WTC11 (cell line): ENCODE measurements around the gene MARVELD1. TPM values are rescaled to one million over a fixed set of nuclear protein-coding genes. Genes with fewer than 3 reads are reported as not detected.

Experiments used
- ATAC-seq: fragments of 200-7000 bp; cut with Tn5 transposase; 2 replicates; pipeline ENCODE4 v1.10.0; 2021; ENCODE audit warnings: mild to moderate bottlenecking, moderate library complexity
- CTCF ChIA-PET: fragments of 300-600 bp; sonication (Branson Sonifier 250); formaldehyde crosslinking; loops from one replicate; lab custom pipeline; 2021; ENCODE audit warnings: antibody characterized with exemption; lab: Charles Lee
- POLR2A ChIA-PET: fragments of 350-600 bp; sonication (Branson Sonifier 250); formaldehyde crosslinking; loops from one replicate; lab custom pipeline; 2021; ENCODE audit warnings: antibody characterized with exemption; lab: Charles Lee
- DNase-seq: peaks from one replicate; pipeline ENCODE4 v3.0.0; 2021; ENCODE audit warnings: low spot score
- H3K27ac Mint-ChIP-seq: 2 replicates; pipeline ENCODE4 v1.8.0; 2021; ENCODE audit warnings: mixed read lengths
- H3K27me3 Mint-ChIP-seq: 2 replicates; pipeline ENCODE4 v1.8.0; 2021; ENCODE audit warnings: low read depth, mild to moderate bottlenecking, moderate library complexity, mixed read lengths
- H3K36me3 Mint-ChIP-seq: 2 replicates; pipeline ENCODE4 v1.8.0; 2021; ENCODE audit warnings: mixed read lengths
- H3K4me1 Mint-ChIP-seq: 2 replicates; pipeline ENCODE4 v1.8.0; 2022; ENCODE audit warnings: mixed read lengths
- H3K4me3 Mint-ChIP-seq: 2 replicates; pipeline ENCODE4 v1.8.0; 2021; ENCODE audit warnings: mild to moderate bottlenecking, moderate library complexity, mixed read lengths
- H3K9me3 Mint-ChIP-seq: 2 replicates; pipeline ENCODE4 v1.8.0; 2021; ENCODE audit warnings: mixed read lengths
- AR ChIP-seq: fragments of 250-450 bp; sonication (Bioruptor Pico); IDR thresholded peaks from 2 replicates; pipeline ENCODE4 v1.9.0; 2021; ENCODE audit warnings: mild to moderate bottlenecking
- ATF1 ChIP-seq: sonication (generic); formaldehyde crosslinking; IDR thresholded peaks from 2 replicates; pipeline ENCODE4 v1.8.1; 2023; ENCODE audit warnings: mild to moderate bottlenecking, moderate library complexity, missing genetic modification reagents
- ERG ChIP-seq: fragments of 250-450 bp; sonication (Bioruptor Pico); IDR thresholded peaks from 2 replicates; pipeline ENCODE4 v1.8.0; 2021; ENCODE audit warnings: mild to moderate bottlenecking
- FOXJ3 ChIP-seq: sonication (generic); formaldehyde crosslinking; IDR thresholded peaks from 2 replicates; pipeline ENCODE4 v1.9.0; 2021; ENCODE audit warnings: missing genetic modification reagents, mild to moderate bottlenecking, borderline replicate concordance
- FOXP1 ChIP-seq: sonication (generic); formaldehyde crosslinking; IDR thresholded peaks from 2 replicates; pipeline ENCODE4 v1.8.0; 2022; ENCODE audit warnings: missing genetic modification reagents, mild to moderate bottlenecking, moderate library complexity, borderline replicate concordance
- IRF2 ChIP-seq: sonication (generic); formaldehyde crosslinking; IDR thresholded peaks from 2 replicates; pipeline ENCODE4 v1.8.0; 2022; ENCODE audit warnings: low read depth, missing genetic modification reagents, borderline replicate concordance
- MYBL2 ChIP-seq: sonication (generic); formaldehyde crosslinking; IDR thresholded peaks from 2 replicates; pipeline ENCODE4 v1.8.1; 2023; ENCODE audit warnings: mild to moderate bottlenecking, moderate library complexity, missing genetic modification reagents
- NR3C1 ChIP-seq: sonication (generic); formaldehyde crosslinking; conservative IDR thresholded peaks from 2 replicates; pipeline ENCODE4 v1.8.1; 2023; ENCODE audit warnings: low read depth, mild to moderate bottlenecking, missing genetic modification reagents
- SOX15 ChIP-seq: fragments of 250-450 bp; sonication (Bioruptor Pico); IDR thresholded peaks from 2 replicates; pipeline ENCODE4 v1.9.0; 2021; ENCODE audit warnings: mild to moderate bottlenecking
- USF1 ChIP-seq: sonication (generic); formaldehyde crosslinking; IDR thresholded peaks from 2 replicates; pipeline ENCODE4 v1.8.0; 2022; ENCODE audit warnings: mild to moderate bottlenecking, missing genetic modification reagents
- USF2 ChIP-seq: sonication (generic); formaldehyde crosslinking; IDR thresholded peaks from 2 replicates; pipeline ENCODE4 v1.8.1; 2023; ENCODE audit warnings: mild to moderate bottlenecking, missing genetic modification reagents, moderate library complexity
- ZBTB21 ChIP-seq: sonication (generic); formaldehyde crosslinking; IDR thresholded peaks from 2 replicates; pipeline ENCODE4 v1.8.1; 2023; ENCODE audit warnings: mild to moderate bottlenecking, missing genetic modification reagents, borderline replicate concordance
- ZBTB43 ChIP-seq: sonication (generic); formaldehyde crosslinking; IDR thresholded peaks from 2 replicates; pipeline ENCODE4 v1.8.1; 2023; ENCODE audit warnings: mild to moderate bottlenecking, missing genetic modification reagents
- ZMAT4 ChIP-seq: fragments of 250-450 bp; sonication (Bioruptor Pico); IDR thresholded peaks from 2 replicates; pipeline ENCODE4 v1.9.0; 2021; ENCODE audit warnings: mild to moderate bottlenecking
- ZNF232 ChIP-seq: sonication (generic); formaldehyde crosslinking; IDR thresholded peaks from 2 replicates; pipeline ENCODE4 v1.8.0; 2022; ENCODE audit warnings: mild to moderate bottlenecking, missing genetic modification reagents
- ZNF263 ChIP-seq: sonication (generic); formaldehyde crosslinking; IDR thresholded peaks from 2 replicates; pipeline ENCODE4 v1.8.1; 2022; ENCODE audit warnings: low read depth, mild to moderate bottlenecking, moderate library complexity, missing genetic modification reagents
- ZNF423 ChIP-seq: fragments of 250-450 bp; sonication (Bioruptor Pico); IDR thresholded peaks from 2 replicates; pipeline ENCODE4 v2.1.2; 2022; ENCODE audit warnings: mild to moderate bottlenecking, moderate library complexity
- ZNF671 ChIP-seq: fragments of 250-450 bp; sonication (Bioruptor Pico); IDR thresholded peaks from 2 replicates; pipeline ENCODE4 v1.8.0; 2021; ENCODE audit warnings: mild to moderate bottlenecking
- ZSCAN18 ChIP-seq: fragments of 250-450 bp; sonication (Bioruptor Pico); IDR thresholded peaks from 2 replicates; pipeline ENCODE4 v2.1.2; 2022; ENCODE audit warnings: mild to moderate bottlenecking, moderate library complexity
- total RNA-seq: library from RNA; stranded (reverse); gene quantifications from 3 replicates; pipeline ENCODE4 v1.2.3, GENCODE V29; 2021

The MARVELD1 gene
- total RNA-seq, 1 experiment from 2014 or later = 37.7 TPM

GRCh38 chr10:97664282-97664850 is 49.2 kb upstream of the MARVELD1 start:
- no peaks in the 10 kb centered on the region for H3K9me3 Mint-ChIP-seq
- peaks cover 59% of the 10 kb centered on the region for H3K36me3 Mint-ChIP-seq
- H3K4me1 Mint-ChIP-seq = no peaks in the 10 kb centered on the region
- ChIA-PET CTCF (no interaction called here), POLR2A (no interaction called here)
- no peak overlapping the region for H3K27ac Mint-ChIP-seq
- ATAC-seq = no peak
- no peak for TF ChIP-seq ERG (CRISPR knock-in tag)
- TF ChIP-seq ZNF423 (CRISPR knock-in tag) = no peak
- TF ChIP-seq AR (CRISPR knock-in tag) = no peak
- TF ChIP-seq ZMAT4 (CRISPR knock-in tag) = no peak
- no peak for TF ChIP-seq ZBTB21
- TF ChIP-seq ATF1 (CRISPR knock-in tag) = no peak
- TF ChIP-seq ZBTB43 = no peak
- TF ChIP-seq IRF2 (CRISPR knock-in tag) = no peak
- no peak for TF ChIP-seq NR3C1
- no peak for TF ChIP-seq FOXJ3 (CRISPR knock-in tag)
- no peak for TF ChIP-seq MYBL2 (CRISPR knock-in tag)
- no peak for TF ChIP-seq ZNF263
- TF ChIP-seq ZNF671 = no peak
- no peak for TF ChIP-seq ZSCAN18 (CRISPR knock-in tag)
- no peak for TF ChIP-seq USF1 (CRISPR knock-in tag)
- TF ChIP-seq USF2 (CRISPR knock-in tag) = no peak
- TF ChIP-seq FOXP1 (CRISPR knock-in tag) = no peak
- no peak for TF ChIP-seq ZNF232
- no peak for TF ChIP-seq SOX15
- H3K4me3 Mint-ChIP-seq = no peak overlapping the region
- no peaks in the 10 kb centered on the region for H3K27me3 Mint-ChIP-seq
- no peak for DNase-seq
